ENCODE measurements around the gene UBN2. TPM values are rescaled to one million over a fixed set of nuclear protein-coding genes. Genes with fewer than 3 reads are reported as not detected.
A peak's percentile ranks its signal among the peaks of the same experiment; 100 is the strongest.

UBN2 gene
- total RNA-seq, 4 donors from 2014 or later = 19.9 to 33.7 (median 24.7) TPM

- intact Hi-C loops (cut with DNase I) = no loop called here
- no peak for DNase-seq
- Histone ChIP-seq H3K9me3 (no peaks in the 10 kb centered on the region), H3K4me3 (replicated peaks in 1 of 3) (no peak overlapping the region), H3K27me3 (no peaks in the 10 kb centered on the region), H3K4me1 (peaks cover 15 to 17% of the 10 kb centered on the region in 2 donors), H3K27ac (peak overlapping the region in 1 of 3 donors; percentile 50), H3K36me3 (no peaks in the 10 kb centered on the region)
- 78 to 80% methylated on average over 8 of the region's 8 CpGs for WGBS, 2 donors
- TF ChIP-seq, protein P1, sequence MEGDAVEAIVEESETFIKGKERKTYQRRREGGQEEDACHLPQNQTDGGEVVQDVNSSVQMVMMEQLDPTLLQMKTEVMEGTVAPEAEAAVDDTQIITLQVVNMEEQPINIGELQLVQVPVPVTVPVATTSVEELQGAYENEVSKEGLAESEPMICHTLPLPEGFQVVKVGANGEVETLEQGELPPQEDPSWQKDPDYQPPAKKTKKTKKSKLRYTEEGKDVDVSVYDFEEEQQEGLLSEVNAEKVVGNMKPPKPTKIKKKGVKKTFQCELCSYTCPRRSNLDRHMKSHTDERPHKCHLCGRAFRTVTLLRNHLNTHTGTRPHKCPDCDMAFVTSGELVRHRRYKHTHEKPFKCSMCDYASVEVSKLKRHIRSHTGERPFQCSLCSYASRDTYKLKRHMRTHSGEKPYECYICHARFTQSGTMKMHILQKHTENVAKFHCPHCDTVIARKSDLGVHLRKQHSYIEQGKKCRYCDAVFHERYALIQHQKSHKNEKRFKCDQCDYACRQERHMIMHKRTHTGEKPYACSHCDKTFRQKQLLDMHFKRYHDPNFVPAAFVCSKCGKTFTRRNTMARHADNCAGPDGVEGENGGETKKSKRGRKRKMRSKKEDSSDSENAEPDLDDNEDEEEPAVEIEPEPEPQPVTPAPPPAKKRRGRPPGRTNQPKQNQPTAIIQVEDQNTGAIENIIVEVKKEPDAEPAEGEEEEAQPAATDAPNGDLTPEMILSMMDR (IDR thresholded peaks at IDR 0.05) = no peak
- no peak for TF ChIP-seq POLR2A (IDR thresholded peaks at IDR 0.05)
Measured at GRCh38 chr7:139230023-139230422, 1.0 kb upstream of the UBN2 start.

DNA sequence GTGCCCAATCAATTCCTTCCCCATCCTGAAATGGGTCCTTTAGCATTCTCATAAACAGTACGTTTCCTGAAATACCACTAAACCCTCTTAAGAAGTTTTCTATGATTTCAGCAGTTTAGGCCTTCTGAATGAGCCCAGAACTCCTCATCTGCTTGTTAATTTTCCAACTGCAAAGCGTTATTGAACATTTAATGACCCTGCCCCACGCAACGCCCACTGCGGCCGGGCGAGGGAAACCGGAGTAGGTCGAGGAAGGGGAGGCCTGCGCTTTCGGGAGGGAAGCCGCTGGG lies 608 bp upstream of the UBN2 start:
- DNase-seq = no peak
- Histone ChIP-seq H3K9me3 (no peaks in the 10 kb centered on the region), H3K27ac (peak overlapping the region; percentile 29 to 96 (median 50)), H3K4me3 (replicated peaks in 1 of 3) (peak overlapping the region; percentile 8 to 100 (median 91)), H3K36me3 (no peaks in the 10 kb centered on the region), H3K27me3 (no peaks in the 10 kb centered on the region), H3K4me1 (peaks cover 15 to 17% of the 10 kb centered on the region in 2 donors)
- intact Hi-C loops (cut with DNase I) = no loop called here
- WGBS, 2 donors = 2 to 4% methylated on average over 12 of the region's 12 CpGs
- TF ChIP-seq, protein P1 (IDR thresholded peaks at IDR 0.05) = no peak
- TF ChIP-seq POLR2A (IDR thresholded peaks at IDR 0.05) = no peak

DNA sequence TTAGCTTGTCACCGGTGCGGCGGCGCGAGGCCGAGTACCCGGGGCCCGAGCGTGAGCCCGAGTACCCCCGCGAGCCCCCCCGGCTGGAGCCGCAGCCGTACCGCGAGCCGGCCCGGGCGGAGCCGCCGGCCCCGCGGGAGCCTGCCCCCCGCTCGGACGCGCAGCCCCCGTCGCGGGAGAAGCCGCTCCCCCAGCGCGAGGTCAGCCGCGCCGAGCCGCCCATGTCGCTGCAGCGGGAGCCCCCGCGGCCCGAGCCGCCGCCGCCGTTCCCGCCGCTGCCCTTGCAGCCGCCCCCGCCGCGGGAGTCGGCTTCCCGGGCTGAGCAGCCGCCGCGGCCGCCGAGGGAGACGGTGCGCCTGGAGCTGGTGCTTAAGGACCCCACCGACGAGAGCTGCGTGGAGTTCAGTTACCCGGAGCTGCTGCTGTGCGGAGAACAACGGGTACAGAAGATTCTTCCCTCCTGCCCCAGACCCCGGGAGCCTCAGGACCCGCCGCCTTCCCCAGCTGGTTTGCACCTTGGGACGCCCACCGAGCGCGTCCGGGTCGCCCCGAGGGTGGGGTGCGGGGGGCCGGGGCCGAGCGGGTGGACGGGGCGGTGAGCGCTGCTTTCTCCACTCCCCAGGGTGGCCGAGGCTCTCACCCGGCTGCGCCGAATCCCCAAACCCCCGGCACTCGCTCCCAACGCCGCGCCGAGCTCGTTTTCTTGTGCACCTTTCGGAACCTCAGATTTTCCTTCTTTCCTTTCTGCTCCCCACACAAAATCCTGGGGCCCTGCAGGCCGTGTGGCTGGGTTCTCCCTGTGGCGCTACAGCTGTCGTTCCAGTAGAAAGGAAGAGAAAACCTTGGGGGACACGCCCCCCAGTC lies 708 bp downstream of the UBN2 start:
- Histone ChIP-seq H3K9me3 (no peaks in the 10 kb centered on the region), H3K36me3 (no peaks in the 10 kb centered on the region), H3K4me3 (replicated peaks in 1 of 3) (peak overlapping the region; percentile 82 to 100 (median 91)), H3K27me3 (no peaks in the 10 kb centered on the region), H3K4me1 (peaks cover 15 to 17% of the 10 kb centered on the region in 2 donors), H3K27ac (peak overlapping the region; percentile 96)
- peak in 1 of 2 donors; percentile 10 for TF ChIP-seq POLR2A (IDR thresholded peaks at IDR 0.05)
- TF ChIP-seq, protein P1 (IDR thresholded peaks at IDR 0.05) = no peak
- DNase-seq = peak; percentile 39 to 40
- WGBS, 2 donors = 1% methylated on average over 19 to 33 of the region's 101 CpGs
- intact Hi-C loops (cut with DNase I) = no loop called here

- H3K27ac ChIP-seq = peak overlapping the region in 2 of 3 donors; percentile 31 to 52
- intact Hi-C loops (cut with DNase I) = no loop called here
- H3K4me3 ChIP-seq (replicated peaks in 1 of 3) = peak overlapping the region in 2 of 3 donors; percentile 13 to 91
- 6% methylated on average over 8 of the region's 8 CpGs for WGBS, 2 donors
- H3K36me3 ChIP-seq = peaks cover 1 to 6% of the 10 kb centered on the region in 2 donors
- peaks cover 15 to 17% of the 10 kb centered on the region in 2 donors for H3K4me1 ChIP-seq
- no peak for DNase-seq
- H3K27me3 ChIP-seq = no peaks in the 10 kb centered on the region
- no peak for TF ChIP-seq POLR2A (IDR thresholded peaks at IDR 0.05)
- TF ChIP-seq, protein P1 (IDR thresholded peaks at IDR 0.05) = no peak
- H3K9me3 ChIP-seq = no peaks in the 10 kb centered on the region
Measured at GRCh38 chr7:139232377-139232717, 1.3 kb downstream of the UBN2 start.

DNA sequence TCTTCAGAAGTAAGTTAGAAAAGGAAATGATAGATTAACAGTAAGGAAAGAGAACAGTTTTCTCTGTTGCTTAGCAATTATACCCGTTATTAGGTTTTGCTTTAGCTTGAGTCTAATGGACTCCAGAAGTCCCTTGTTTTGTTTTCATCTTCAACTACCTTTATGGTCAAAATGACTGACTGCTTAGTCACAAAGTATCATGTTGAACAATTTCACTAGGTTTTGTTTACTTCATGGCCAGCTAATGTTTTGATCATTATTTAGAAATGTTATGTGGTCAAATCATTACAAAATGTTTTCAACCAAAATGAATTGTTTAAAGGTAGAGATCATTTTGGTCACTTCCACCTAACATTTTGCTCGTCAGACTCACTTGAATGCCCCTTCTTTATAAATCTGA lies 1.9 kb downstream of the UBN2 start:
- Histone ChIP-seq H3K4me3 (replicated peaks in 1 of 3) (no peak overlapping the region), H3K4me1 (peaks cover 15 to 17% of the 10 kb centered on the region in 2 donors), H3K27me3 (no peaks in the 10 kb centered on the region), H3K9me3 (no peaks in the 10 kb centered on the region), H3K27ac (no peak overlapping the region), H3K36me3 (peaks cover 7 to 11% of the 10 kb centered on the region in 2 donors)
- no peak for DNase-seq
- intact Hi-C loops (cut with DNase I) = no loop called here
- TF ChIP-seq, protein P1 (IDR thresholded peaks at IDR 0.05) = no peak
- TF ChIP-seq POLR2A (IDR thresholded peaks at IDR 0.05) = no peak
- WGBS, 2 donors = 53 to 54% methylated on average over 2 of the region's 2 CpGs

All from thyroid gland (tissue), 4 donors.